ENCODE measurements around the gene CYB5R4. TPM values are rescaled to one million over a fixed set of nuclear protein-coding genes. Genes with fewer than 3 reads are reported as not detected.

Gene CYB5R4
- total RNA-seq, 2 experiments from 2014 or later, result 15.5 to 16.3 TPM

DNA sequence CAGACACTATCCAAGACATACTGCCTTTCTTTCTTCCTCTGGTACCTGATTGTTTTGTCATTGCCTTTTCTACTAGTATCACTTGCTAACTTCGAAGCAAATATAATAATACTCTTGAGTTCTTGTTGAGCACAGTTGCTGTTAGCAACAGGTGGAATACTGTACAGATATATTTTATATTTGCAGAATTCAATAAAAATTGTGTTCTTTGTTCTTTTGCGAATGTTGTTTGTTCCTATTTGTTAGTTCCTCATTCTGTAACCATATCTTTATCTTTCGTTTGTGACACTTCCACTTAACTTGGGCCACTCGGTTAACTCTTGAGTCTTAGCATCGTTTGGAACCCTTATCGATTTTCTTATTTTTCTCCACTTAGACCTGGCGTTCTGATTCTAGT is 868 bp downstream of the CYB5R4 start:
- Histone ChIP-seq H3K36me3 (ENCODE audit: insufficient read depth, low read length) (peaks cover 14% of the 10 kb centered on the region), H3K27me3 (ENCODE audit: control insufficient read depth in 1 of 2, insufficient read depth in 2 of 2, low read length in 2 of 2) (peaks cover 4 to 7% of the 10 kb centered on the region in 2 experiments), H3K27ac (ENCODE audit: low read depth in 1 of 2, low read length in 2 of 2) (peak overlapping the region in 1 of 2 donors; percentile 81), H3K9me3 (ENCODE audit: control insufficient read depth in 1 of 2, insufficient read depth in 1 of 2, low read length in 2 of 2) (no peaks in the 10 kb centered on the region), H3K4me1 (ENCODE audit: insufficient read depth, low read length) (peaks cover 10% of the 10 kb centered on the region), H3K4me3 (ENCODE audit: low read length) (peak overlapping the region; percentile 64)
- Mint-ChIP-seq H3K4me3 (peak overlapping the region; percentile 91), H3K27ac (peak overlapping the region; percentile 78), H3K4me1 (ENCODE audit: low read depth) (peaks cover 47% of the 10 kb centered on the region), H3K36me3 (ENCODE audit: low read depth) (peaks cover 24% of the 10 kb centered on the region), H3K9me3 (no peaks in the 10 kb centered on the region), H3K27me3 (peaks cover 4% of the 10 kb centered on the region)
- DNase-seq, result no peak
- POLR2A ChIA-PET, result interaction anchor here (0.7 to 1.8 kb wide), 5 partner anchors 19 to 1818 kb away, joined by 3 to 16 read pairs (median 8); partner anchors contain the start of genes CEP162 and SYNCRIP
- intact Hi-C loops (cut with DNase I, micrococcal nuclease), result loop anchor here in 1 of 2 experiments (2.0 to 10.0 kb wide), 3 partner anchors 364 to 1784 kb away; partner anchors contain the start of genes DOP1A, SYNCRIP and UBE3D
- CTCF ChIA-PET, result interaction anchor here (0.5 to 1.2 kb wide), 6 partner anchors 8 to 668 kb away, joined by 3 to 4 read pairs (median 3); partner anchors contain the start of gene CEP162
- ATAC-seq (ENCODE audit: poor library complexity), result no peak
- TF ChIP-seq, protein P1, sequence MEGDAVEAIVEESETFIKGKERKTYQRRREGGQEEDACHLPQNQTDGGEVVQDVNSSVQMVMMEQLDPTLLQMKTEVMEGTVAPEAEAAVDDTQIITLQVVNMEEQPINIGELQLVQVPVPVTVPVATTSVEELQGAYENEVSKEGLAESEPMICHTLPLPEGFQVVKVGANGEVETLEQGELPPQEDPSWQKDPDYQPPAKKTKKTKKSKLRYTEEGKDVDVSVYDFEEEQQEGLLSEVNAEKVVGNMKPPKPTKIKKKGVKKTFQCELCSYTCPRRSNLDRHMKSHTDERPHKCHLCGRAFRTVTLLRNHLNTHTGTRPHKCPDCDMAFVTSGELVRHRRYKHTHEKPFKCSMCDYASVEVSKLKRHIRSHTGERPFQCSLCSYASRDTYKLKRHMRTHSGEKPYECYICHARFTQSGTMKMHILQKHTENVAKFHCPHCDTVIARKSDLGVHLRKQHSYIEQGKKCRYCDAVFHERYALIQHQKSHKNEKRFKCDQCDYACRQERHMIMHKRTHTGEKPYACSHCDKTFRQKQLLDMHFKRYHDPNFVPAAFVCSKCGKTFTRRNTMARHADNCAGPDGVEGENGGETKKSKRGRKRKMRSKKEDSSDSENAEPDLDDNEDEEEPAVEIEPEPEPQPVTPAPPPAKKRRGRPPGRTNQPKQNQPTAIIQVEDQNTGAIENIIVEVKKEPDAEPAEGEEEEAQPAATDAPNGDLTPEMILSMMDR (IDR thresholded peaks at IDR 0.05), result no peak

DNA sequence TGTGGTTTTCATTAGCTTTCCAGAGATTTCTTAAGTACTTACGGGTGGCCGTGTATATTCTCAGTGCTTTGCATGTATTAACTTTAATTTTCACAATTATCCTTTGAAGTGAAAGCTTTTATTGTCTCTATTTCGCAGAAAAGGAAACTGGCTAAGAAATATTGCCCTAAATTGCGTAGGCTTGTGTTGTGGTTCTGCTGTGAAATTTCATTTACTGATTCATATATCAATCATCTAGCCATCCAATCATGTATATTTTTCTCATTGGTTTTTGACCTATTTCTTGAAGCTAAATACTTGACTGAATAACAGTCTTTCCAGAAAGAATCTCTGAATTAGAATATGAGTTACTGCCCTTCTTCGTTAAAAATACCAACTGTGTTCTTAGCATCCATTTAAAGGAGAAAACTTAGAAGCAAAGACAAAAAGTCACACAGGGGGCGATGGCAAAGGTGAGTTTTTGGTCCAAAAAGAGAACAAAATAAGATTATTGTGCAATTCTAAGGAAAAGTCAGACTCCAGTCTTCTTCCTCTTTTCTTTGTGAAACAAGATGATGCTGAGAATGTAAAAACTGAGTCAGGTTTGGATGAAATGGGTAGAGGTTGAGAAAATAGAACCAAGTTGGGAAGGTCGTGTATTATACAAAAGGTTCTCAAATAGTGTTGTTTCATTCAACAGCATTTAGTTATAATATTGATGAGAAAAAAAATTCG is 1.4 kb downstream of the CYB5R4 start:
- peak in 2 of 14 experiments; percentile 6 to 7 for DNase-seq
- TF ChIP-seq, protein P1 (IDR thresholded peaks at IDR 0.05), result no peak
- Histone ChIP-seq H3K9me3 (ENCODE audit: control insufficient read depth in 1 of 2, insufficient read depth in 1 of 2, low read length in 2 of 2) (no peaks in the 10 kb centered on the region), H3K4me3 (ENCODE audit: low read length) (peak overlapping the region; percentile 64), H3K27ac (ENCODE audit: low read depth in 1 of 2, low read length in 2 of 2) (no peak overlapping the region), H3K27me3 (ENCODE audit: control insufficient read depth in 1 of 2, insufficient read depth in 2 of 2, low read length in 2 of 2) (peaks cover 0 to under 1% of the 10 kb centered on the region in 2 experiments), H3K4me1 (ENCODE audit: insufficient read depth, low read length) (peaks cover 10% of the 10 kb centered on the region), H3K36me3 (ENCODE audit: insufficient read depth, low read length) (peaks cover 20% of the 10 kb centered on the region)
- ChIA-PET CTCF (interaction anchor here (1.0 to 1.2 kb wide), 2 partner anchors 363 to 367 kb away, joined by 4 read pairs; partner anchors contain the start of gene CEP162), POLR2A (interaction anchor here (1.6 to 1.8 kb wide), 2 partner anchors 367 to 1782 kb away, joined by 8 to 16 read pairs; partner anchors contain the start of genes CEP162 and SYNCRIP)
- Mint-ChIP-seq H3K9me3 (no peaks in the 10 kb centered on the region), H3K4me1 (ENCODE audit: low read depth) (peaks cover 53% of the 10 kb centered on the region), H3K36me3 (ENCODE audit: low read depth) (peaks cover 30% of the 10 kb centered on the region), H3K27me3 (no peaks in the 10 kb centered on the region), H3K4me3 (peak overlapping the region; percentile 91), H3K27ac (peak overlapping the region; percentile 78)
- no peak for ATAC-seq (ENCODE audit: poor library complexity)
- intact Hi-C loops (cut with DNase I, micrococcal nuclease), result loop anchor here in 1 of 2 experiments (2.0 to 10.0 kb wide), 3 partner anchors 364 to 1784 kb away; partner anchors contain the start of genes DOP1A, SYNCRIP and UBE3D

DNA sequence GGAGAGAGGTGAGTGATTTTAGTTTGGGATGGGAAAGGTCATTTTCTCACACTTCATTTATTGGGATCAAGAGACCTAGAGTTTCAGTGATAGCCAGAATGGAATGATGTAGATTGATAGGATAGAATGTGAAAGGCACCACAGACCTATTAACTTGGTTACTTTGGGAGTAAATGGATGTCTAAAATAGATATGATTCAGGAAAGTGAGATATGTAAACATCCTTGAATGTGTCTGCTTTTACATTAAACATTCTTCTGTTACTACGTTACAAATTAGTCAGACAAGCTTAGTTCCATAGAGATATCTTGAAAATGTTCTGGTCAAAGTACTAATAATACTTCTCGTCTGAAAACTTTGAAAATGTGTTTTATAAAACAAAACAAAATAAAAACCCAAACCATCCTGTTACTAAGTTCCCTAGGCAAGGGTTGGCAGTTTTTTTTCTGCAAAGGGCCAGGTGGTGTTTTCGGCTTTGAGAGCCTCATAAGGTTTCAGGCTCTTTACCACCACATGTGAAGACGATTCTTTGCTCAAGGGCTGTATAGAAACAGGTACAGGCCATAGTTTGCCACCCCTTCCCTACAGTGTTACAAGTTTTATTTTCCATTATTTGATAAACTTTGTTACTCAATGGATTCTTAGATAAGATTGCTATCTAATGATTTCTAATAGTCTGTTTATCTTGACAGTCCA is 3.4 kb downstream of the CYB5R4 start:
- H3K27me3 ChIP-seq (ENCODE audit: control insufficient read depth in 1 of 2, insufficient read depth in 2 of 2, low read length in 2 of 2), result no peaks in the 10 kb centered on the region
- H3K36me3 ChIP-seq (ENCODE audit: insufficient read depth, low read length), result peaks cover 39% of the 10 kb centered on the region
- Mint-ChIP-seq H3K4me3 (no peak overlapping the region), H3K36me3 (ENCODE audit: low read depth) (peaks cover 50% of the 10 kb centered on the region), H3K4me1 (ENCODE audit: low read depth) (peaks cover 65% of the 10 kb centered on the region), H3K9me3 (peaks cover 6% of the 10 kb centered on the region), H3K27ac (peak overlapping the region; percentile 4), H3K27me3 (no peaks in the 10 kb centered on the region)
- TF ChIP-seq, protein P1 (IDR thresholded peaks at IDR 0.05), result no peak
- ChIA-PET POLR2A (no interaction called here), CTCF (no interaction called here)
- H3K4me3 ChIP-seq (ENCODE audit: low read length), result no peak overlapping the region
- no peak overlapping the region for H3K27ac ChIP-seq (ENCODE audit: low read depth in 1 of 2, low read length in 2 of 2)
- peaks cover 10% of the 10 kb centered on the region for H3K4me1 ChIP-seq (ENCODE audit: insufficient read depth, low read length)
- DNase-seq (no peak), ATAC-seq (ENCODE audit: poor library complexity) (no peak)
- peaks cover 6 to 18% of the 10 kb centered on the region in 2 experiments for H3K9me3 ChIP-seq (ENCODE audit: control insufficient read depth in 1 of 2, insufficient read depth in 1 of 2, low read length in 2 of 2)
- intact Hi-C loops (cut with DNase I, micrococcal nuclease), result loop anchor here in 1 of 2 experiments (10.0 kb wide), 2 partner anchors 798 to 1782 kb away; partner anchors contain the start of genes DOP1A, SYNCRIP and UBE3D

All from CD4-positive, alpha-beta T cell (primary cell).